HK-2 (cell line): ENCODE results near the gene PCDHB15.
"Not testable (repeated sequence)": the region's sequence is repeated elsewhere in the genome, so short reads cannot be mapped to it uniquely, and the experiment has no call there.

Source experiments
- DNase-seq: peaks from one replicate; pipeline ENCODE4 v3.0.0-alpha.2; 2018; ENCODE audit not compliant: unreplicated experiment

The PCDHB15 gene

GRCh38 chr5:141245250-141245717, at the start of gene PCDHB15:
TSS of gene PCDHB15 (plus strand) at chr5:141245395. CDS start at chr5:141245579, 184 bp downstream.
- no peak for DNase-seq

GRCh38 chr5:141196363-141196762, 48.8 kb upstream of the PCDHB15 start:
- DNase-seq, result no peak

GRCh38 chr5:141199359-141200235, 45.6 kb upstream of the PCDHB15 start, which contains the start of gene PCDHB11:
TSS of gene PCDHB11 (plus strand) at chr5:141199627. CDS start at chr5:141199775, 148 bp downstream.
- no peak for DNase-seq

- DNase-seq, result not testable (repeated sequence)
Measured at GRCh38 chr5:141201126-141201525, 44.1 kb upstream of the PCDHB15 start.

- not testable (repeated sequence) for DNase-seq
Measured at GRCh38 chr5:141201646-141202045, 43.5 kb upstream of the PCDHB15 start.

- DNase-seq, result no peak
Measured at GRCh38 chr5:141208478-141208877, 36.7 kb upstream of the PCDHB15 start, which contains the start of gene PCDHB12. TSS of gene PCDHB12 (plus strand) at chr5:141208719. CDS start at chr5:141208908, 189 bp downstream.

GRCh38 chr5:141210281-141210680, 34.9 kb upstream of the PCDHB15 start:
- not testable (repeated sequence) for DNase-seq

- not testable (repeated sequence) for DNase-seq
Measured at GRCh38 chr5:141210849-141211248, 34.3 kb upstream of the PCDHB15 start.

GRCh38 chr5:141213656-141214339, 31.4 kb upstream of the PCDHB15 start, which contains the start of gene PCDHB13:
TSS of gene PCDHB13 (plus strand) at chr5:141213919. CDS start at chr5:141214124, 205 bp downstream.
- peak; percentile 33 for DNase-seq

- DNase-seq, result not testable (repeated sequence)
Measured at GRCh38 chr5:141214583-141214982, 30.6 kb upstream of the PCDHB15 start.

- not testable (repeated sequence) for DNase-seq
Measured at GRCh38 chr5:141215504-141215903, 29.7 kb upstream of the PCDHB15 start.

GRCh38 chr5:141216035-141216434, 29.2 kb upstream of the PCDHB15 start:
- DNase-seq, result not testable (repeated sequence)

GRCh38 chr5:141223112-141223783, 21.9 kb upstream of the PCDHB15 start, which contains the start of gene PCDHB14:
TSS of gene PCDHB14 (plus strand) at chr5:141223343. CDS start at chr5:141223506, 163 bp downstream.
- no peak for DNase-seq

GRCh38 chr5:141224844-141225243, 20.4 kb upstream of the PCDHB15 start:
- not testable (repeated sequence) for DNase-seq

- not testable (repeated sequence) for DNase-seq
Measured at GRCh38 chr5:141225421-141225820, 19.8 kb upstream of the PCDHB15 start.

- DNase-seq, result no peak
Measured at GRCh38 chr5:141234109-141234667, 11.0 kb upstream of the PCDHB15 start.

GRCh38 chr5:141235922-141236321, 9.3 kb upstream of the PCDHB15 start:
- DNase-seq, result not testable (repeated sequence)

GRCh38 chr5:141236516-141237313, 8.5 kb upstream of the PCDHB15 start:
- no peak for DNase-seq

- no peak for DNase-seq
Measured at GRCh38 chr5:141241496-141241895, 3.7 kb upstream of the PCDHB15 start.

GRCh38 chr5:141246971-141247370, 1.8 kb downstream of the PCDHB15 start:
- DNase-seq, result not testable (repeated sequence)
